T-helper 1 cell treated with Interleukin-12 subunit alpha and Interleukin-12 subunit beta and Interleukin-4 antibody, amounts not matched to agents 30 ng/mL and 1 ng/mL, for 36 hours (primary cell): ENCODE results near the gene CSDE1. TPM values are rescaled to one million over a fixed set of nuclear protein-coding genes. Genes with fewer than 3 reads are reported as not detected.

Source experiments
- intact Hi-C: fragments of 100-400 bp; cut with micrococcal nuclease; formaldehyde crosslinking; loops from one replicate; pipeline ENCODE4 v1.15.1; 2024
- total RNA-seq: library from RNA; stranded (reverse); gene quantifications from 2 replicates; pipeline ENCODE4 v1.2.3, GENCODE V29; 2022

The CSDE1 gene
- total RNA-seq, 1 donor from 2014 or later = 387 TPM

GRCh38 chr1:114753143-114753542 lies 4.6 kb downstream of the CSDE1 start:
- intact Hi-C loops = loop anchor here (10.0 kb wide), 1 partner anchor 892 kb away; the partner anchor contains the start of gene VANGL1

GRCh38 chr1:114750780-114751179 lies 7.0 kb downstream of the CSDE1 start:
- intact Hi-C loops = loop anchor here (10.0 kb wide), 1 partner anchor 894 kb away; the partner anchor contains the start of gene VANGL1

GRCh38 chr1:114749835-114750234 lies 7.9 kb downstream of the CSDE1 start:
- intact Hi-C loops = loop anchor here (10.0 kb wide), 1 partner anchor 895 kb away; the partner anchor contains the start of gene VANGL1

- intact Hi-C loops = no loop called here
These were observed 11.2 kb downstream of the CSDE1 start for GRCh38 chr1:114746450-114747121.

- intact Hi-C loops = no loop called here
These were observed 12.5 kb downstream of the CSDE1 start for GRCh38 chr1:114745291-114745690.

GRCh38 chr1:114741963-114742746 lies 15.6 kb downstream of the CSDE1 start:
- intact Hi-C loops = no loop called here

GRCh38 chr1:114740331-114740730 lies 17.5 kb downstream of the CSDE1 start:
- intact Hi-C loops = no loop called here

GRCh38 chr1:114737314-114737849 lies 20.4 kb downstream of the CSDE1 start:
- intact Hi-C loops = no loop called here

GRCh38 chr1:114735479-114735878 lies 22.3 kb downstream of the CSDE1 start:
- intact Hi-C loops = no loop called here

GRCh38 chr1:114729782-114730181 lies 28.0 kb downstream of the CSDE1 start:
- intact Hi-C loops = no loop called here

- intact Hi-C loops = no loop called here
These were observed 29.2 kb downstream of the CSDE1 start for GRCh38 chr1:114728553-114728952.

GRCh38 chr1:114725230-114725629 lies 32.6 kb downstream of the CSDE1 start:
- intact Hi-C loops = no loop called here

GRCh38 chr1:114723915-114724314 lies 33.9 kb downstream of the CSDE1 start:
- intact Hi-C loops = no loop called here

- intact Hi-C loops = no loop called here
These were observed 34.3 kb downstream of the CSDE1 start for GRCh38 chr1:114723457-114723856.

GRCh38 chr1:114720492-114720891 lies 37.3 kb downstream of the CSDE1 start:
- intact Hi-C loops = no loop called here

GRCh38 chr1:114719424-114719787 lies 38.4 kb downstream of the CSDE1 start:
- intact Hi-C loops = loop anchor here (10.0 kb wide), 1 partner anchor 745 kb away; the partner anchor contains the start of gene OLFML3

- intact Hi-C loops = loop anchor here (10.0 kb wide), 1 partner anchor 744 kb away; the partner anchor contains the start of gene OLFML3
These were observed 38.9 kb downstream of the CSDE1 start for GRCh38 chr1:114718661-114719423.

GRCh38 chr1:114716304-114717170 lies 41.2 kb downstream of the CSDE1 start, which contains the start of gene NRAS:
NRAS (minus strand) TSS chr1:114716771; CDS start chr1:114716160, 611 bp downstream.
- intact Hi-C loops = loop anchor here (1.0 to 10.0 kb wide), 12 partner anchors 41 to 1760 kb away; partner anchors contain the start of genes BCAS2, CSDE1, DCLRE1B and DENND2C

GRCh38 chr1:114715952-114716303 lies 41.9 kb downstream of the CSDE1 start:
- intact Hi-C loops = loop anchor here (1.0 to 10.0 kb wide), 12 partner anchors 41 to 1759 kb away; partner anchors contain the start of genes BCAS2, CSDE1, DCLRE1B and DENND2C

- intact Hi-C loops = loop anchor here (10.0 kb wide), 1 partner anchor 738 kb away; the partner anchor contains the start of gene OLFML3
These were observed 44.8 kb downstream of the CSDE1 start for GRCh38 chr1:114712977-114713376.
